GM10266 (cell line): ENCODE results near the gene CEBPZOS.

Source experiments
- DNase-seq: peaks from one replicate; pipeline ENCODE4 v3.0.0; 2012; ENCODE audit errors: extremely low spot score
- TF ChIP-seq, protein P1 (sequence below): IDR thresholded peaks from 2 replicates; pipeline ENCODE4 v1.5.1; 2012; ENCODE audit warnings: mild to moderate bottlenecking, low read depth; ENCODE audit not compliant: control insufficient read depth, insufficient read depth; ENCODE audit errors: missing control alignments

Gene CEBPZOS

DNA sequence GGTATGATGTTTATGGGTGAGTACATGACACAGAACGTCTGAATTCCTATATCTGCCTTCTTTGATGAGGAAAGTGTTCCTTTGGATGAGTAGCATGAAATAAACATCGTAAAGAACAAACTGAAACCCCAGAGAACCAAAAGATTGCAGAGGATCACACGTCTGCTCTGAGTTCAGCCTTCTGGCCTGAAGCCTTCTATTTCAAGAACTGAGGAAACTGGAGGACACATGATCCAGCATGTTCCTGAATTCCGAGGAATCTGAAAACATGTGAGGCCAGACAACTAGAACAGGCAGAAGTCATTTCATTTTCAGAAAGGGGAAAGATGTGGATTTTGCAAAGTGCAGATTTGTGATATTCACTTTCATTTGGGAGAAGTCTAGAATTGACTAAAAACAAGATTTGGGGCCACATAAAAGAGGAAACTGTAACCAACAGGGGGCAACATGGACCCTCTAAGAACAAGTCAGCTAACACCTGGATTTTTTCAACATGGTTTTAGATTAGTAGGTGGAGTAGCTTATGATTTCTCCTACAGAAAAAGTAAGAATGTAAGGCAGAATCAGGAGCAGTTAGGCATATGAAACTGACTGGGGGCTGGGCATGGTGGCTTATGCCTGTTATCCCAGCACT lies 16.2 kb upstream of the CEBPZOS start:
- TF ChIP-seq, protein P1, sequence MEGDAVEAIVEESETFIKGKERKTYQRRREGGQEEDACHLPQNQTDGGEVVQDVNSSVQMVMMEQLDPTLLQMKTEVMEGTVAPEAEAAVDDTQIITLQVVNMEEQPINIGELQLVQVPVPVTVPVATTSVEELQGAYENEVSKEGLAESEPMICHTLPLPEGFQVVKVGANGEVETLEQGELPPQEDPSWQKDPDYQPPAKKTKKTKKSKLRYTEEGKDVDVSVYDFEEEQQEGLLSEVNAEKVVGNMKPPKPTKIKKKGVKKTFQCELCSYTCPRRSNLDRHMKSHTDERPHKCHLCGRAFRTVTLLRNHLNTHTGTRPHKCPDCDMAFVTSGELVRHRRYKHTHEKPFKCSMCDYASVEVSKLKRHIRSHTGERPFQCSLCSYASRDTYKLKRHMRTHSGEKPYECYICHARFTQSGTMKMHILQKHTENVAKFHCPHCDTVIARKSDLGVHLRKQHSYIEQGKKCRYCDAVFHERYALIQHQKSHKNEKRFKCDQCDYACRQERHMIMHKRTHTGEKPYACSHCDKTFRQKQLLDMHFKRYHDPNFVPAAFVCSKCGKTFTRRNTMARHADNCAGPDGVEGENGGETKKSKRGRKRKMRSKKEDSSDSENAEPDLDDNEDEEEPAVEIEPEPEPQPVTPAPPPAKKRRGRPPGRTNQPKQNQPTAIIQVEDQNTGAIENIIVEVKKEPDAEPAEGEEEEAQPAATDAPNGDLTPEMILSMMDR: no peak

DNA sequence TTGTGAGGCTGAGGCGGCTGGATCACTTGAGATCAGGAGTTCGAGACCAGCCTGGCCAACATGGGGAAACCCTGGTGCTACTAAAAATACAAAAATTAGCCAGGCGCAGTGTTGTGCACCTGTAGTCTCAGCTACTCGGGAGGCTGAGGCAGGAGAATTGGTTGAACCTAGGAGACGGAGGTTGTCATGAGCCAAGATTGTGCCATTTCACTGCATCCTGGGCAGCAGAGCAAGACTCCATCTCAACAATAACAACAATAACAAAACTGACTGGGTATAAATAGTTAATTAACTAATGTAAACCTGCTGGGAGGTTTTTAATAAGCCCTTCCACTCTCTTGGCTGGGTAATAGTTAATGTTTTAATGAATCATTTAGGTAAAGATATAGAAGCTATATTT lies 15.7 kb upstream of the CEBPZOS start:
- TF ChIP-seq, protein P1: no peak
- no peak for DNase-seq

More for the DNA sequence above, 16.2 kb upstream of the CEBPZOS start:
- no peak for DNase-seq

DNA sequence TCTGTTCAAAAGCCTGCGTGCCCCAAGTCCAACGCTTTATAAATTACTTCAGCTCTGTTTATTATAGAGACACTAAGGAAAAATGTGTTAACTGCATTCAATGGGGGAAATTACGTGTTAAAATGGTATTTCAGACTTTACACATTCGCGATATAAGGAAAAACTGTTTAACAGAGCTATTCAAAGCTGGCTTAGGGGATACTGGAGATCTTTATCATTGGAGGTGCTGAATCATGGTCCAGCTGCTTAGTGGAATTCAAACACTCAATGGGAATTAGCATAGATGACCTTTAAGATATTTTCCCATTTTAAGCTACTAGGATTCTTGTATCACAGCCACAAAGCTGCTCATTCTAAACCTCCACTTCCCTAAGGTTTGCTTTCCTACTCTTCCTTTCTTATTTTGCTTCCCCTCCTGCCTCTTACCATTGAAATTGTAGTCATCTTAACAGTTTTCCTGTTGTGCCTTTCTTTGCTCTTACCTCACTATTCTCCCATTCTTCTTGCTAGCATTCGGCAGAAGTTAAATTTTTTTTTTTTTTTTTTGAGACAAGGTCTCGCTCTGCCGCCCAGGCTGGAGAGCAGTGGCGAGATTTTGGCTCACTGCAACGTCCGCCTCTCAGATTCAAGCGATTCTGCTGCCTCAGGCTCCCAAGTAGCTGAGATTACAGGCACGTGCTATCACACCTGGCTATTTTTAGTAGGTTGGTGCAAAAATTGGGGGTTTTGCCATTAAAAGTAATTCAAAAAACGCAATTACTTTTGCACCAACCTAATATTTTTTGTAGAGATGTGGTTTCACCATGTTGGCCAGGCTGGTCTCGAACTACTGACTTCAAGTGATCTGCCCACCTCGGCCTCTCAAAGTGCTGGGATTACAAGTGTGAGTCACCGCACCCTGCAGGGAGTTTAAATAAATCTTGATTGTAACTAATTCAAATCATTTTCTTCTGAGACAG lies 14.3 kb upstream of the CEBPZOS start:
- TF ChIP-seq, protein P1: no peak
- no peak for DNase-seq

DNA sequence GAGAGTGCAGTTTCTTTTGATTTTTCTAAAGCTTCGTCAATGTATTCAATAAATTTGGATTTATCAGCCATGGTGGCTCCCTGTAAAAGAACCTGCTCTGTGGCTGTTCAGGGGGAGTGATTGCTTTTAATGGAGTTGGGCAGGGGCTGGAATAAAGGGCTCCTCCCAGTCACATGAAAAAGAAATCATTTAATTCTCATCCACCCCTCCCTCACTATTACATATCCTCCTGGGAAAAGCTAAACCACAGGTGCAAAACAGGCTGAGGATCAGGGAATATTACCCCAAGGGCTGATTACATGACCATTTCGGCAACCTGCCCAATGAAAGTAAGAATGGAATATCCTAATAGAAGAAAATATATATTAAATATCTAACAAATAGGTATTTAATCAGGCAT lies 7.7 kb upstream of the CEBPZOS start, which contains the start of gene SULT6B1:
SULT6B1 (minus strand) TSS at position 101 of the 400 bp plus-strand sequence; CDS start at position 71, 30 bp downstream.
- TF ChIP-seq, protein P1: no peak
- no peak for DNase-seq

DNA sequence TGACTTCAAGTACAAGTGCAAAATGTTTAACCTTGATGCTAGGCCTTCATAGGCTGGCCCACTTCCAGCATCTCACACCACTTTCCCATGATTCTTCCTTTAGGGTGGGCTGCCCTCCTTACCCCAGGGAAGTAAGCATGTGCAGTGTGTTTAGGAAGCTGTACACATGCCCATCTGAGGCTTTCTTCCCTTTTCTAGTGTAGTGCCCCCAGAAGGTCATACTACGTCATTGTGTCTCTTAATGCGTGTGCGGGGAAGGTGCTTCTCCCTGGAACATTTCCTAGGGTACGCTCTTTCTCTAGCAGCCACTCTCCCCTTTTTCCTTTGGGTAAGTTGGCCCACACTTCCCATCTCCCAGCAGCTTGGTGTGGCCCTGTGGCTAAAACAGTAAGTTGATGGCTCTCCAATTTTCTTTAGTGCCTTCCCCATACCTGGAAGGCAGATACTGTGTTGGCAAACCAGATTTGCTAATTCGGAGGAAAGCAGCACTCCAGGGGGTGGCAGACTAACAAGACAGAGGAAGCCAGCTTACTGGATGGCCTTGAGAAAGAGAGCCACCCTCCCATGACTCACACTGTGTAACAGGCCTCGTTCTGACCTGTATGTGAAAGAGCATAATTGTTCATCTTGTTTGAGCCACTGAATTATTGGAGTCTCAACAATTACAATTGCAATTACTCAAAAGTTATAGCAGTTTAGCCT lies 6.7 kb upstream of the CEBPZOS start:
- TF ChIP-seq, protein P1: no peak
- DNase-seq: no peak

DNA sequence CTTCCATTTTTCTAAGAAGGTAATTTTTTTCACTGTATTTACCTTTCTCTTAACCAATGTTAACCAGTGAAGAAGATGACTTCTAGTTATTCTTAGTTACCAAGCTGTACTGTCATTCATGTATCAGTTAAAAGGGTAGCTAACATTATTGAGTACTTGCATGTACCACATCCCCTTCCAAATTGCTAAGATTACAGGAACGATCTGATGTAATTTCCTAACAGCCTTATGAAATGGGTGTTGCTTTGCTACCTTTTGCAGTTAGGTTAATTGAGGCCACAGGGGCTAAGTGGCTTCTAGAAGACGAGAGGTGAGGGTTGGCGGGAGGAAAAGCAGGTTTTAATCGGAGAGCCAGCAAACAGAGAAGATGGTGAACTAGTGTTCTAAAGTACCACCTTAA lies 6.0 kb upstream of the CEBPZOS start:
- no peak for DNase-seq
- TF ChIP-seq, protein P1: no peak
